HUES6 (cell line): ENCODE measurements around the gene PRSS22.

Experiments used
- H3K27ac ChIP-seq: 2 replicates; pipeline ENCODE4 v1.7.0; 2013; ENCODE audit warnings: low read depth, mild to moderate bottlenecking, low read length, inconsistent platforms
- H3K27me3 ChIP-seq: 2 replicates; pipeline ENCODE4 v1.6.1; 2013; ENCODE audit warnings: low read length; ENCODE audit not compliant: control insufficient read depth, insufficient read depth
- H3K36me3 ChIP-seq: 2 replicates; pipeline ENCODE4 v1.6.1; 2013; ENCODE audit warnings: low read length; ENCODE audit not compliant: control insufficient read depth, insufficient read depth
- H3K4me1 ChIP-seq: 2 replicates; pipeline ENCODE4 v1.6.1; 2013; ENCODE audit warnings: low read length; ENCODE audit not compliant: control insufficient read depth, insufficient read depth
- H3K4me3 ChIP-seq: 2 replicates; pipeline ENCODE4 v1.5.1; 2013; ENCODE audit warnings: low read depth, low read length
- H3K9ac ChIP-seq: one replicate; pipeline ENCODE4 v1.6.1; 2013; ENCODE audit warnings: mild to moderate bottlenecking, low read length
- H3K9me3 ChIP-seq: 2 replicates; pipeline ENCODE4 v1.6.1; 2013; ENCODE audit warnings: low read depth, low read length; ENCODE audit not compliant: control insufficient read depth, insufficient read depth

PRSS22 gene

DNA sequence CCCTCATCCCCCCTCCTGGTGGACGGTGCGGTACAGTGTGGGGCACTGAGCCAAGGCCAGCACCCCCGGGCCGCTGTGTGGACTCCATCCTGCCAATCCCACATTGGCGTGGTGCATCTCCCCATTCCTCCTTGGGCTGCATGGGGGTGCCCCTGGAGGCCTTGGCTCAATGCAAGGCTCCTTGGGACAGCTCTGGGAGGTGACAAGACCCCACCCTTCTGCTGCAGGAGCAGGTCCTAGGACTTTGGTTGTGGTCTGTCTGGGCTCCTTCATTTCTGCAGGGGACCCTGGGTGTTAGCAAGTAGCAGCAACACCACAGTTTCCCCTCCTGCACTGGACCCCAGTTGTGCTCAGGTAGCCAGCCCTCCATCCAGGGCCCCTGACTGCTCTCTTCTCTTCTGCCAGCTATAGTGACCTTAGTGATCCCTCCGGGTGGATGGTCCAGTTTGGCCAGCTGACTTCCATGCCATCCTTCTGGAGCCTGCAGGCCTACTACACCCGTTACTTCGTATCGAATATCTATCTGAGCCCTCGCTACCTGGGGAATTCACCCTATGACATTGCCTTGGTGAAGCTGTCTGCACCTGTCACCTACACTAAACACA lies 39.6 kb downstream of the PRSS22 start:
- H3K9ac ChIP-seq = no peak overlapping the region
- no peaks in the 10 kb centered on the region for H3K9me3 ChIP-seq
- no peak overlapping the region for H3K4me3 ChIP-seq
- H3K4me1 ChIP-seq = no peaks in the 10 kb centered on the region
- no peaks in the 10 kb centered on the region for H3K27me3 ChIP-seq
- H3K36me3 ChIP-seq = no peaks in the 10 kb centered on the region
- H3K27ac ChIP-seq = no peak overlapping the region

DNA sequence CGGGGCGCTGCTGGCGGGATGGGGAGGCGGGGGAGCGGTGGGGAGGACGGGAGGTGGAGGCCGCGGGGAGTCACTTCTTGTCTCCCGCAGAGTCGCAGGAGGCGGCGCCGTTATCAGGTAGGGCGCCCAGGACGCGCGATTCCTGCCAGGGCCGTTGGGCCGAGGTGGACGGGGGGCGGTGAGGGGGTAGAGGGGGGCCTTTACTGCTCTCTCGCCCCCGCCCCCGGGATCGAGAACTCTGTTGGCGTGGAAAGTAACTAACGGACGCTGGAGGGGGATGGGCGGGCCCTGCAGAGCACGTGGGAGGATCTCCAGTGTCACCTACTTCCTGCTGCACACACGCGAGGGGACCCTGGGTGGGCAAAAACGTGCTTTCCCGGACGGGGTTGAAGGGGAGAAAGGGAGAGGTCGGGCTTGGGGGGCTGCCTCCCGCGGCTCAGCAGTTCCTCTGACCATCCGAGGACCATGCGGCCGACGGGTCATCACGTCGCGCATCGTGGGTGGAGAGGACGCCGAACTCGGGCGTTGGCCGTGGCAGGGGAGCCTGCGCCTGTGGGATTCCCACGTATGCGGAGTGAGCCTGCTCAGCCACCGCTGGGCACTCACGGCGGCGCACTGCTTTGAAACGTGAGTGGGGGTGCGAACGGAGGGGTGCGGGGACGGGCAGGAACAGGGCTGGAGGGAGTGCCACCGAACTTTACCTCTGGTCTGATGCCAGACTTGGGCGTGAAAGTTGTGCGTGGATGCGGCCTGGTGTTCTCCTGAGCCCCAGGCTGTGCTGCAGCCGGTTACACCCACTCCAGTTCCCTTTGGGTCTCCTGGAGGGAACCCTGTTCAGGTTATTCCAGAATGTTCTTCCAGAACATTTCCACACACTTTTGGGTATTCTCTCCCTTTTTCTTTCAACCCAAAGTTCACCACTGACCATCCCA lies 40.4 kb downstream of the PRSS22 start:
- Histone ChIP-seq H3K4me1 (no peaks in the 10 kb centered on the region), H3K9me3 (no peaks in the 10 kb centered on the region), H3K9ac (no peak overlapping the region), H3K36me3 (no peaks in the 10 kb centered on the region), H3K27me3 (no peaks in the 10 kb centered on the region), H3K4me3 (no peak overlapping the region), H3K27ac (no peak overlapping the region)

- H3K27me3 ChIP-seq = no peaks in the 10 kb centered on the region
- no peaks in the 10 kb centered on the region for H3K36me3 ChIP-seq
- no peak within 1 kb of the TSS for H3K9ac ChIP-seq
- H3K4me1 ChIP-seq = peaks cover 5% of the 10 kb centered on the region; the same call in 1 of the 2 replicates
- H3K9me3 ChIP-seq = no peaks in the 10 kb centered on the region
- H3K4me3 ChIP-seq = no peak within 1 kb of the TSS
- no peak within 1 kb of the TSS for H3K27ac ChIP-seq
These were observed 41.1 kb downstream of the PRSS22 start, which contains the start of gene PRSS21 for GRCh38 chr16:2816751-2817339. TSS of gene PRSS21 (plus strand) at chr16:2817237. CDS start at chr16:2817269, 32 bp downstream.

GRCh38 chr16:2815299-2815771 lies 42.6 kb downstream of the PRSS22 start:
- peaks cover 8% of the 10 kb centered on the region; the same call in 1 of the 2 replicates for H3K4me1 ChIP-seq

GRCh38 chr16:2814551-2815298 lies 43.2 kb downstream of the PRSS22 start:
- Histone ChIP-seq H3K4me3 (no peak overlapping the region), H3K27ac (no peak overlapping the region), H3K36me3 (no peaks in the 10 kb centered on the region)

More at GRCh38 chr16:2815299-2815771, 42.6 kb downstream of the PRSS22 start:
- H3K36me3 ChIP-seq = no peaks in the 10 kb centered on the region
- no peak overlapping the region for H3K27ac ChIP-seq
- peaks cover 4% of the 10 kb centered on the region; the same call in 1 of the 2 replicates for H3K27me3 ChIP-seq
- H3K4me3 ChIP-seq = no peak overlapping the region
- H3K9me3 ChIP-seq = no peaks in the 10 kb centered on the region
- no peak overlapping the region for H3K9ac ChIP-seq

DNA sequence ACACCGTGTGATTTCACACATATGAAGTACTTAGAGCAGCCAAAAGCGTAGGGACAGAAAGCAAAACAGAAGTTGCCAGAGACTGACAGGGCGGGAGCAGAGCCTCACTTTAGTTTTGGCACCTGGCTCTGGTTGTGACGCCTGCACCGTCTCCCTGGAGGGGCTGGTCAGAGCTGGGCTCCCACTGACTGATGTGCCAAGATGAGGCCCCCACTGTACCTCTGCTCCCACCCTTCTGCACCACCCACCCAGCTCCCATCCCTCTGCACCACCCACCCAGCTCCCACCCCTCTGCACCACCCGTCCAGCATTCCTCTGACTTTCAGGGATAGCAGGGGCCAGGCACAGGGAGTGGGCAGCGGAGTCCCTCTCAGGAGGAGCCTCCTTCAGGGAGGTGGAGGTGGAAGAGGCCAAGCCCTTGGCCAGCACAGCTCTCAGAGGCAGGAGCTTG lies 44.2 kb downstream of the PRSS22 start:
- Histone ChIP-seq H3K27ac (no peak overlapping the region), H3K4me1 (peaks cover 8% of the 10 kb centered on the region; the same call in 1 of the 2 replicates), H3K9ac (no peak overlapping the region), H3K4me3 (no peak overlapping the region), H3K9me3 (no peaks in the 10 kb centered on the region), H3K27me3 (peaks cover 4% of the 10 kb centered on the region; the same call in 1 of the 2 replicates), H3K36me3 (no peaks in the 10 kb centered on the region)

More at GRCh38 chr16:2814551-2815298, 43.2 kb downstream of the PRSS22 start:
- Histone ChIP-seq H3K9me3 (no peaks in the 10 kb centered on the region), H3K9ac (no peak overlapping the region), H3K4me1 (peaks cover 8% of the 10 kb centered on the region; the same call in 1 of the 2 replicates), H3K27me3 (peaks cover 4% of the 10 kb centered on the region; the same call in 1 of the 2 replicates)

GRCh38 chr16:2811703-2812471 lies 46.1 kb downstream of the PRSS22 start:
- no peak overlapping the region for H3K9ac ChIP-seq
- peaks cover 8% of the 10 kb centered on the region; the same call in 1 of the 2 replicates for H3K4me1 ChIP-seq
- no peaks in the 10 kb centered on the region for H3K36me3 ChIP-seq
- H3K4me3 ChIP-seq = no peak overlapping the region
- no peak overlapping the region for H3K27ac ChIP-seq
- peaks cover 7% of the 10 kb centered on the region; the same call in 1 of the 2 replicates for H3K27me3 ChIP-seq
- no peaks in the 10 kb centered on the region for H3K9me3 ChIP-seq

- no peaks in the 10 kb centered on the region for H3K36me3 ChIP-seq
- no peaks in the 10 kb centered on the region for H3K9me3 ChIP-seq
These were observed 47.3 kb downstream of the PRSS22 start for GRCh38 chr16:2810651-2811050.

GRCh38 chr16:2809149-2809760 lies 48.7 kb downstream of the PRSS22 start:
- peaks cover 14% of the 10 kb centered on the region; the same call in 1 of the 2 replicates for H3K27me3 ChIP-seq
- no peaks in the 10 kb centered on the region for H3K36me3 ChIP-seq
- H3K27ac ChIP-seq = no peak overlapping the region
- peaks cover 8% of the 10 kb centered on the region; the same call in 1 of the 2 replicates for H3K4me1 ChIP-seq
- no peak overlapping the region for H3K4me3 ChIP-seq
- H3K9me3 ChIP-seq = peaks cover 10% of the 10 kb centered on the region
- no peak overlapping the region for H3K9ac ChIP-seq

More at GRCh38 chr16:2810651-2811050, 47.3 kb downstream of the PRSS22 start:
- Histone ChIP-seq H3K27me3 (peaks cover 12% of the 10 kb centered on the region; the same call in 1 of the 2 replicates), H3K9ac (no peak overlapping the region), H3K4me1 (peaks cover 8% of the 10 kb centered on the region; the same call in 1 of the 2 replicates), H3K4me3 (no peak overlapping the region), H3K27ac (no peak overlapping the region)
